Measurements from ENCODE around the gene VSTM2A. TPM values are rescaled to one million over a fixed set of nuclear protein-coding genes. Genes with fewer than 3 reads are reported as not detected.

Gene VSTM2A
- total RNA-seq, 2 donors from 2014 or later, result not detected

DNA sequence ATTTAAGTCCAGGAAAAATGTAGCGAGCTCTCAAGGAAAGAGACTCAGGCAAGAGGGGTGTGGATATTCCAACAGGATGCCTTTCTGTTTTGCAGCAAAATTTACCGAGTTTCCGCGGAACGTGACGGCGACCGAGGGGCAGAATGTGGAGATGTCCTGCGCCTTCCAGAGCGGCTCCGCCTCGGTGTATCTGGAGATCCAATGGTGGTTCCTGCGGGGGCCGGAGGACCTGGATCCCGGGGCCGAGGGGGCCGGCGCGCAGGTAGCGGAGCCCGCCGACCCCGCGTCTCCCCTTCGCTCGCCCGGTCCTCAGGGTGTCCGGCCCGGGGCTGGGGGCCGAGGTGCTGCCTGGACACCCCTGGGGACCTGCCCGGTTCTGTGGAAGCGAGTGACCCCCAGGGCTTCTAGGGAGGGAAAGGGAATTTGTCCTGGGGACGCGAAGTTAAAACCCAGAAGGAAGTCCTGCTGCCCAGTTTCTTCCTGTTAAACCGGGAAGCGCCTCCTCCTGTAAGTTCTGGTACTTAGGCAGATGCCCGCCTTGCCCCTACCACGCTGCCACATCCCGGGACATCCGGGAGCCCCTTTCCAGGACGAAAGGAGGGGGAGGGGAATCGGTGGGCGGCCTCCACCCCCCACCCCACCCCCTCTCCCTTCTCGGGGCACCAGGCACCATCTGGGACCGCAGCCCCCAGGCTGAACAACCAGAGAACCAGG lies 2.5 kb downstream of the VSTM2A start:
- peaks cover 8 to 28% of the 10 kb centered on the region in 2 donors for H3K27me3 ChIP-seq
- H3K4me3 ChIP-seq, result no peak overlapping the region
- H3K4me1 ChIP-seq, result peaks cover 0 to 22% of the 10 kb centered on the region in 2 donors
- no peak for DNase-seq (ENCODE audit: low spot score)
- H3K27ac ChIP-seq, result no peak overlapping the region
- TF ChIP-seq CTCF (IDR thresholded peaks at IDR 0.05), result no peak
- H3K36me3 ChIP-seq, result no peaks in the 10 kb centered on the region
- H3K9me3 ChIP-seq, result no peaks in the 10 kb centered on the region

DNA sequence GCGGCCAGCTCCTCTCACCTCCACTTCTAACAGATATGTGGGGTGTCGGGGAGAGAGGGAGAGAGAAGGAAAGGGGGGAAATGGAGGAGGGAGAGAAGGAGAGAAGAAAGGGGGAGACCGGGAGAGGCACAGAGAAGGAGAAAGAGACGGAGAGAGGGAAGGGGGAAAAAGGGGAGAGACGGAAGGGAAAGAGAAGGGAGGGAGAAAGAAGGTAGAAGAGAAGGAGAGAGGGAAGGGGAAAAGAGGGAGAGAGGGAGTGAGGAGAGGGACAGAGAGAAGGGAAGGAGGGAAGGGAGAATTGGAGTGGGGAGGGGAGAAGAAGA lies 3.0 kb downstream of the VSTM2A start:
- no peaks in the 10 kb centered on the region for H3K9me3 ChIP-seq
- peaks cover 8 to 28% of the 10 kb centered on the region in 2 donors for H3K27me3 ChIP-seq
- TF ChIP-seq CTCF (IDR thresholded peaks at IDR 0.05), result no peak
- peaks cover 0 to 22% of the 10 kb centered on the region in 2 donors for H3K4me1 ChIP-seq
- no peak overlapping the region for H3K4me3 ChIP-seq
- no peak for DNase-seq (ENCODE audit: low spot score)
- no peaks in the 10 kb centered on the region for H3K36me3 ChIP-seq
- H3K27ac ChIP-seq, result no peak overlapping the region

DNA sequence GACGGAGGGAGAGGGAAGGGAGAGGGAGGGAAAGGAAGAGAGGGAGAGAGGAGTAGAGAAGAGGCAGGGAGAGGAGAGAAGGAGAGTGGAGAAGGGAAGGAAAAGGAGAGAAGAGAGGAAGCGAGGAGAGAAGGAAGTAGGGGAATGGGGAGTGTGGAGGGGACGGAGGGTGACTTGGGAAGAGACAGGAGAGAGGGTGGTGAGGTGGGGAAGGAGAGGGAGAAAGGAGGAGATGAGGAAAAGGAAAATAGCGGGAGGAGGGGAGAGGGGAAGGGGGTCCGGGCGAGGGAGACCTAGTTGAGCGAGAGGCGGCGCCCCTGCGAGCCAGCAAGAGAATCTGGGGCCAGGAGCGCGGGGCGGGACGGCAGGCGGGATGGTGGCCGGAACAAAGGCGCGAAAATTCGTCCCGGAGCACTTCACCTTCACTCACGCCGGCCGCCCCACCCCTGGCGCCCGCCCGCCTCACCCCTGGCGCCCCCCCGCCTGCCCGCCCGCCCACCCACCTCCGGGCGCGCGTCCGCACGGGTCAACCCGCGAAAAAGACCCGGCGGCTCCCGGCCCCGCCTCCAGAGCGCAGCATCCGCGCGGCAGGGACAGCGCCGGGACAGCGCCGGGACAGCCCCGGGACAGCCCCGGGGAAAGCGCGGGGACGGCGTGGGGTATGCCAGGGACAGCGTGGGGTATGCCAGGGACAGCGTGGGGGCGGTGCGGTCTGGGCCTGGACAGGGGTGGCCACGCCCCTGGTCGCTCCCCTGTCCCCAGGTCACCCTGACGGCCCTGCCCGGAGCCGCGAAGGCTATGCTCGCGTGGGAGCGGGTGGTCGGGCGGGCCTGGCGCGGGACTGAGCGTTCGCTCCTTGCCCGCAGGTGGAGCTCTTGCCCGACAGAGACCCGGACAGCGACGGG lies 4.2 kb downstream of the VSTM2A start:
- Histone ChIP-seq H3K4me1 (peaks cover 0 to 21% of the 10 kb centered on the region in 2 donors), H3K4me3 (peak overlapping the region in 1 of 2 donors; percentile 29), H3K27me3 (peaks cover 8 to 20% of the 10 kb centered on the region in 2 donors), H3K27ac (no peak overlapping the region), H3K36me3 (no peaks in the 10 kb centered on the region), H3K9me3 (no peaks in the 10 kb centered on the region)
- no peak for DNase-seq (ENCODE audit: low spot score)
- no peak for TF ChIP-seq CTCF (IDR thresholded peaks at IDR 0.05)

- peak overlapping the region in 1 of 2 donors; percentile 29 for H3K4me3 ChIP-seq
These were observed 4.8 kb downstream of the VSTM2A start for GRCh38 chr7:54546986-54547314.

DNA sequence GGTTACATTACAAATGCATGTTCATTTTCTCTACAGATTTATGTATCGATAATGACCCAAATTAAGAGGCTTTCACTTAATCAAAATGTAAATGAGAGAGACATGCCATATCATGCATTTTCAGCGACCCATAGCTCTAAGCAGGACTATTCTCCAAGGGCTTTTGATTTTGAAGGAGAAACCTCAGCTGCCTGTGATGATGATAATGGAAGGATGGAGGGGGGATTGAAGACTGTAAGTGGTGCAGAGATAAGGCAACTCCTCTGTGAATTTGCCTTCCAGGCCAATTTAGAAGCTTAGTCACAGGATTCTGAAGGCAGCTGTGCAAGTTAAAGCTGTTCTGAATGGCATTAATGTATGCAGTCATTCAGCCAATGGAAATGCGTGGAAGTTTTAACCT lies 8.3 kb downstream of the VSTM2A start:
- TF ChIP-seq CTCF (IDR thresholded peaks at IDR 0.05), result no peak
- Histone ChIP-seq H3K9me3 (no peaks in the 10 kb centered on the region), H3K36me3 (no peaks in the 10 kb centered on the region), H3K27me3 (no peaks in the 10 kb centered on the region), H3K4me1 (peaks cover 0 to 9% of the 10 kb centered on the region in 2 donors), H3K27ac (no peak overlapping the region), H3K4me3 (no peak overlapping the region)
- DNase-seq (ENCODE audit: low spot score), result no peak

More at GRCh38 chr7:54546986-54547314, 4.8 kb downstream of the VSTM2A start:
- Histone ChIP-seq H3K9me3 (no peaks in the 10 kb centered on the region), H3K4me1 (peaks cover 0 to 15% of the 10 kb centered on the region in 2 donors), H3K27me3 (peaks cover 8 to 14% of the 10 kb centered on the region in 2 donors), H3K36me3 (no peaks in the 10 kb centered on the region), H3K27ac (no peak overlapping the region)
- TF ChIP-seq CTCF (IDR thresholded peaks at IDR 0.05), result no peak
- DNase-seq (ENCODE audit: low spot score), result no peak
